DMS153 (cell line): ENCODE measurements around the gene STIP1.

Experiments
- DNase-seq: peaks from one replicate; lab custom pipeline; 2025; lab: John Stamatoyannopoulos, UW

STIP1 gene

GRCh38 chr11:64198511-64198910 lies 12.5 kb downstream of the STIP1 start:
- DNase-seq: no peak

GRCh38 chr11:64201543-64201942 lies 15.6 kb downstream of the STIP1 start:
- DNase-seq: no peak

DNA sequence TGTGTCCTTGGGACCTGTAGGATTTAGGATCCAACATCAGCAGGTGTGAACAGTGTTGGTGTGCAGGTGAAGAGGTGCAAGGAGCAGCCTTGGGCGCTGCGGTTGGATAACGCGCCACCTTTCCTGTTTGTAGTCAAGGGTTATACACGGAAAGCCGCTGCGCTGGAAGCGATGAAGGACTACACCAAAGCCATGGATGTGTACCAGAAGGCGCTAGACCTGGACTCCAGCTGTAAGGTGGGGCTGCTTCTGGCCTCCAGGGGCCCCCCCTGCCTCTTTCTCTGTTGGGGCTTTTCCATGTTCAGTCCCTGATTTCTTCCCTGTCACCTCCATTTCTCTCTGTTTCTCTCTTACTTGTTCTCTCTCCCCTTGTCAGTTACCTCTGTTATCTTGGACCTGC lies 17.0 kb downstream of the STIP1 start:
- no peak for DNase-seq

DNA sequence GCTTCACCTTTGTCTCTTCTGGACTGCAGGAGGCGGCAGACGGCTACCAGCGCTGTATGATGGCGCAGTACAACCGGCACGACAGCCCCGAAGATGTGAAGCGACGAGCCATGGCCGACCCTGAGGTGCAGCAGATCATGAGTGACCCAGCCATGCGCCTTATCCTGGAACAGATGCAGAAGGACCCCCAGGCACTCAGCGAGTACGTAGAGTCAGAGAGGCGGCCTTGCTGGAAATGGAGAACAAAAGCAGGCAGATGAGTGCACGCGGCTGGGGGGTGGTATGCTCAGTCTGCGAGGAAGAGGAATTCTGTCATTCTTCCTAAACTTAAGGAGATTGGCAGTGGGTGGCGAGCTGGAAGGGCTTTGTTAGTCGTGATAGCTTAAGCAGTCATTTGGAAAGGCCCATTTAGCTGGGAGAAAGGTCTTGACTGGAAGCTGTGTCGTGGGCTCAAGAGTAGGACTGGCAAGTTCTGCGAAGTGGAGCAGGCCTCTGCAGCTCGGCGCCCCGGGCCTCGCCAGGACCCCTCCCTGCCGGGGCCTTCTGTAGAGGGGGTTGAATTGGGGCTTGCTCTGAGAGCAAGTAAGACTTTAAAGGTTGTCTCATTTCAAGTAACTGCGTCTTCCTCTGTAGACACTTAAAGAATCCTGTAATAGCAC lies 17.6 kb downstream of the STIP1 start:
- DNase-seq: no peak

DNA sequence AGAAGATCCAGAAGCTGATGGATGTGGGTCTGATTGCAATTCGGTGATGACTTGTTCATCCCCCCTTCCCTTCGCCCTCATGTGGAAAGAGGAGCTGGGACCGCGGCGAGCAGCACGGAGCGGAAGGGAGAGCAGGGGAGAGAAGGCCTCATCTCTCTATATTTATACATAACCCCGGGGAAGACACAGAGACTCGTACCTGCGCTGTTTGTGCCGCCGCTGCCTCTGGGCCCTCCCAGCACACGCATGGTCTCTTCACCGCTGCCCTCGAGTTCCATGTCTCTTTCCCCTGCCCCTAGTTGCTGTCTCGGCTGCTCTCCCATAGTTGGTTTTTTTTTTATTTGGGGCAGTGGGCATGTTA lies 18.1 kb downstream of the STIP1 start:
- no peak for DNase-seq

- peak; percentile 71 for DNase-seq
Measured at GRCh38 chr11:64204464-64204989, 18.6 kb downstream of the STIP1 start.

GRCh38 chr11:64206457-64207255 lies 20.7 kb downstream of the STIP1 start, which contains the start of gene FERMT3:
Gene FERMT3, plus strand, starts transcription at chr11:64206721. Its CDS starts 644 bp downstream, at chr11:64207365.
- no peak for DNase-seq

DNA sequence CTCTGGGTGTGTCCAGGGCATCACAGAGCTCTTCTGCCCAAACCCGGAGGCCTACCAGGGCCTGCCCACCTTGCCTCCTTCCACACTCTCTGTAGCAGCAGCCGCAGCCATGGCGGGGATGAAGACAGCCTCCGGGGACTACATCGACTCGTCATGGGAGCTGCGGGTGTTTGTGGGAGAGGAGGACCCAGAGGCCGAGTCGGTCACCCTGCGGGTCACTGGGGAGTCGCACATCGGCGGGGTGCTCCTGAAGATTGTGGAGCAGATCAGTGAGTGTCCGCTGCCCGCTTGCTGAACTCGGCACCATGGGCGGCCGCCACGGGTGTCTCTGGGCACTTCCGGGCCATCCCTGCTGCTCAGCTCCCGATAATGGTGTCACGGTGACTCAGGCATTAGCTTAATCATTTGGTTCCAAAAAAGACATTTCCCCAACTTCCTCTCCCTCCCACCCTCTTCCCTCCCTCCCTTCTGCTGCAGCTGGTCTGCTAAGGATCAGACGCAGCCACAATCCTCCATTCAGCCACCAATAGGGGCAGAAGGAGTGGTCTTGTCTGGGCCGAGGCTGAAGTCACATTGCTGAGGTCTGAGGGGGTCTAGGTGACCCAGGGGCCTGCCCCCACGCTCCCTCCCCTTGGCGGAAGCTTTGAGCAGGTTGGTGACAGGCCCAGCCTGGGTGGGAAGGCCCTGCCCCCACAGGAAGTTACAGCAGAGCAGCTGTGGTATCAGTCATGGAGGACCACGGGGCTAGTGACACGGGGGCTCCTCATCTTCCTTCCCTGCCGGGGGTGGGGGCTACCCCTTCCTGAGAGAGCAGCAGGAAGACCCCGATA lies 21.5 kb downstream of the STIP1 start:
- no peak for DNase-seq

GRCh38 chr11:64208086-64208795 lies 22.3 kb downstream of the STIP1 start:
- DNase-seq: no peak

GRCh38 chr11:64208796-64209562 lies 23.0 kb downstream of the STIP1 start:
- DNase-seq: no peak

GRCh38 chr11:64209563-64209843 lies 23.5 kb downstream of the STIP1 start:
- DNase-seq: no peak

DNA sequence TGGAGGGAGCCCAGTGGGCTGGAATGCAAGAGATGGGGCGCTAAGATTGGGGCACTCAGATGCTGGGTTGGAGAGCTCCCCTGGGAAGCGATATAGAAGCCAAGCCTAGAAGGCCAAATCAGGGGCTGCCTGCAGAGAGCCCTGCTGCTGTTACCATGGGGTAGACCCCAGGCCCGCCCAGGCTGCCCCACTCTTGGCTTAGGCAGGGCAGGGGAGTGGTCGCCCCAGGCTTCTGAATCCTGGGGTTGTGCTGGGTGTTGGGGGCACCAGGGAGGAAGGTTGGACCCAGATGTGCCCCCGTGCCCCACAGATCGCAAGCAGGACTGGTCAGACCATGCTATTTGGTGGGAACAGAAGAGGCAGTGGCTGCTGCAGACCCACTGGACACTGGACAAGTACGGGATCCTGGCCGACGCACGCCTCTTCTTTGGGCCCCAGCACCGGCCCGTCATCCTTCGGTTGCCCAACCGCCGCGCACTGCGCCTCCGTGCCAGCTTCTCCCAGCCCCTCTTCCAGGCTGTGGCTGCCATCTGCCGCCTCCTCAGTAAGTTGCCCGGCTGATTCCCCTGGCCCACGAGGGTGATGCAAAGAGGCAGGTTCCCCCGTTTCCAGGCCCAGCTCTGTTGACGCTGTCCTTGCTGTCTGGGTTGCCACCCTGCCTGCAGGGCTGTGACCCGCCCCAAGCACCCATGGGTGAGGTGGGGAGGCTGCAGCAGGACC lies 24.5 kb downstream of the STIP1 start:
- no peak for DNase-seq

- DNase-seq: no peak
Measured at GRCh38 chr11:64211181-64211872, 25.4 kb downstream of the STIP1 start.

DNA sequence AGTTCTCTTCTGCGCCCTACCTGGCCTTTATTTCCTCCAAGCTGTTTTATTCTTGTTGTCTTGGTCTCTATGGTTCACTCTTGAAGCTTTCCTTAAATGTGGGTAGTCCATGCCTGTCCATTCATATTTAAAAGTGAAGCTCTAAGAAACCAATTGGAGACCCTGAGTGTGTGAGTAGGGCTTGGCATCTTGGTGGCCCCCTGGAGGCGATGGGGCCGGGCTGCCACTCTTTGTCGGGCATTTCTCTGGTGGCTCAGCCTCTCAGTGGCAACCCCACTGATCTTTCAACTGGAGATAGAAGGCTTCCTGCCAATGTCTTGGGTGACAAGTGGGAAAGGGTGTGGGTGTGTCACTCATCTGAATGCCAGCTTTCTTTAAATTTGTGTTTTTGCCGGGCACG lies 30.9 kb downstream of the STIP1 start:
- DNase-seq: no peak

- DNase-seq: no peak
Measured at GRCh38 chr11:64218628-64219353, 32.8 kb downstream of the STIP1 start.

- DNase-seq: no peak
Measured at GRCh38 chr11:64219354-64219684, 33.3 kb downstream of the STIP1 start.

DNA sequence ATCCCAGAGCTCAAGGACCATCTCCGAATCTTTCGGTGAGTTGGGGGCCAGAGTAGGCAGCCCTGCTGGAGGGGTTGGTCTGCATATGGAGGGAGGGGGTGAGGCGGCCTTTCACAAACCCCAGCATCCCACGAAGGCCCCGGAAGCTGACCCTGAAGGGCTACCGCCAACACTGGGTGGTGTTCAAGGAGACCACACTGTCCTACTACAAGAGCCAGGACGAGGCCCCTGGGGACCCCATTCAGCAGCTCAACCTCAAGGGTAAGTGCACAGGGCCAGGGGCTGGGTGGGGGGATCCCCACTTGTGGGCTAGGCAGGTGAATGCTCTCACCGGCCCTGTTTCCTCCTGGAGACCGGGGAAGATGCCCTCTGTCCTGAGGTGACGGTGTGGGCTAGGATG lies 33.8 kb downstream of the STIP1 start:
- no peak for DNase-seq

GRCh38 chr11:64220271-64220670 lies 34.3 kb downstream of the STIP1 start:
- no peak for DNase-seq

DNA sequence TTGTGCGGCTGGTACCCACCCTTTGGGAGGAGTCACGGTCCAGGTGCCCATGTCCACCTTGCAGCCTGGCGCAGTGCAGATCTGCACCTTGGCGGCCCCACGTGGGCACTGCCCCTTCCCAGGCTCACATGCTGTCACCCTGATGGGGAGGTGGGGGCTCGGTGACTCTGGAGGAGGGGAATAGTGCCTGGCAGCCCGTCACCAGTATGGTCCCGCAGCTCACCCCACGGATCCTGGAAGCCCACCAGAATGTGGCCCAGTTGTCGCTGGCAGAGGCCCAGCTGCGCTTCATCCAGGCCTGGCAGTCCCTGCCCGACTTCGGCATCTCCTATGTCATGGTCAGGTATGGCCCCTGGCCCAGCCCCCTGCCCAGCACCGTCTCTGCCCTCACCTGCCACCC lies 34.8 kb downstream of the STIP1 start:
- DNase-seq: no peak

DNA sequence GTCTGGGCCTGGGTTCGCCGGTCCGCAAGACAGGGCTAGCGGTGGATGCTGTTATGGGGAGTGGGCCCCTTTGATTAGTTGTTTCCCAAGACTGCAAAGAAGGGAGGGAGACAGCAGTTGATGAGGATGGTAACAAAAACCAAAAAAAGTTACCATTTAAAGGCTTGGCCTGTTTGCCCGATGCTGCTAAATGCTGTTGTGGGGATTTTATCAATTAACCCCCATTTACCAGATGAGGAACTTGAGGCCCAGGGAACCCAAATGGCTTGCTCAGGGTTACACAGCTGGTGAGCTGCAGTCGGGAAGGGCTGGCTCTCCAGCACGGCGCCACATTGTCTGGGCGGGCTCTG lies 36.7 kb downstream of the STIP1 start:
- no peak for DNase-seq
